NCI-H2081 (cell line): ENCODE data around the gene GPR146.

Experiments used
- DNase-seq, 2 experiments: peaks; one replicate each; lab custom pipeline; 2025; lab: John Stamatoyannopoulos, UW

GPR146 gene

GRCh38 chr7:1106063-1106792 lies 61.9 kb downstream of the GPR146 start:
- DNase-seq = no peak

GRCh38 chr7:1106793-1107421 lies 62.6 kb downstream of the GPR146 start:
- no peak for DNase-seq

DNA sequence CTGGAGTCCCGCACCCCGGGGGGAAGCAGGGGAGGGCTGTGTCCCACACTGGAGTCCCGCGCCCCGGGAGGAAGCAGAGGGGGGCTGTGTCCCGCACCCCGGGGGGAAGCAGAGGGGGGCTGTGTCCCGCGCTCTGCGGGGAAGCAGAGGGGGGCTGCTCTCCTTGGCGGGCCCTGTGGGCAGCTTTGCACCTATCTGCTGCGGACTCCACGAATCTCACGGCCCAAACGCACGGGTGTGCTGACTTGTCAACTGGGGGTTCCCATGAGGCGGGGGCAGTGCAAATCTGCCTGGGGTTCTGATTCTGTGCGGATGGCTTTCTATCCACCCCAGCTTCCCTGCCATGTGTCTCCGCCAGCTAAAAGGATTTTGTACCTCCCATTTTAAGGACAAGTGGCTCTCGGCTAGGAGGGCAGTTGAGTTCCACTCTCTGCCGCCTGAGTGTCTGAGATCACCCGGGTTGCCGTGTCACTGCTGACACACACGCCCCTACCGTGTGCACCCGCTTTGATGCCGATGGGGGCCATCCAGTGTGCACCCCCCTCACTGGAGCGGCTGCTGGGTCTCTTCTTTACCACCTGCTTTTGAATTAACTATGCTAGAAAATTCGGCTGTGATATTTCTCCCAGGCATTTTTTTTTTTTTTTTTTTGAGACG lies 64.0 kb downstream of the GPR146 start:
- no peak for DNase-seq
